GM21515 (cell line): ENCODE results near the gene ACYP1.

Experiments used
- ATAC-seq: cut with Tn5 transposase; IDR thresholded peaks from one replicate; pipeline ENCODE4 v1.9.1; 2021; ENCODE audit not compliant: unreplicated experiment

Gene ACYP1

GRCh38 chr14:75040959-75041358 is 22.9 kb downstream of the ACYP1 start:
- ATAC-seq, result no peak

GRCh38 chr14:75040507-75040906 is 23.3 kb downstream of the ACYP1 start:
- ATAC-seq, result no peak

GRCh38 chr14:75032939-75033338 is 30.9 kb downstream of the ACYP1 start:
- ATAC-seq, result no peak

- no peak for ATAC-seq
These were observed 33.7 kb downstream of the ACYP1 start for GRCh38 chr14:75030147-75030546.

- no peak for ATAC-seq
These were observed 37.9 kb downstream of the ACYP1 start for GRCh38 chr14:75025876-75026275.

- no peak for ATAC-seq
These were observed 38.7 kb downstream of the ACYP1 start for GRCh38 chr14:75025082-75025481.

GRCh38 chr14:75023108-75023507 is 40.7 kb downstream of the ACYP1 start:
- ATAC-seq, result no peak

- ATAC-seq, result no peak
These were observed 41.2 kb downstream of the ACYP1 start for GRCh38 chr14:75022655-75023054.

GRCh38 chr14:75018694-75019093 is 45.1 kb downstream of the ACYP1 start:
- ATAC-seq, result no peak

GRCh38 chr14:75016815-75017214 is 47.0 kb downstream of the ACYP1 start:
- no peak for ATAC-seq

- ATAC-seq, result no peak
These were observed 48.3 kb downstream of the ACYP1 start for GRCh38 chr14:75015496-75015895.

- ATAC-seq, result no peak
These were observed 50.5 kb downstream of the ACYP1 start for GRCh38 chr14:75013290-75013689.

GRCh38 chr14:75011356-75011994 is 52.3 kb downstream of the ACYP1 start:
- ATAC-seq, result no peak

GRCh38 chr14:75010472-75011093 is 53.2 kb downstream of the ACYP1 start:
- ATAC-seq, result no peak

- ATAC-seq, result no peak
These were observed 54.6 kb downstream of the ACYP1 start for GRCh38 chr14:75009176-75009575.

GRCh38 chr14:75005357-75005756 is 58.5 kb downstream of the ACYP1 start:
- no peak for ATAC-seq

GRCh38 chr14:75003250-75004027 is 60.4 kb downstream of the ACYP1 start:
- ATAC-seq, result no peak
